Posterior vena cava (tissue), 2 donors: ENCODE data around the gene SLC12A2. TPM values are rescaled to one million over a fixed set of nuclear protein-coding genes. Genes with fewer than 3 reads are reported as not detected.

Experiments used
- DNase-seq: peaks from one replicate; pipeline ENCODE4 v3.0.0-alpha.2; 2020; ENCODE audit warnings: low spot score
- intact Hi-C, 2 donors: fragments of 100-400 bp; cut with DNase I; formaldehyde crosslinking; loops; one replicate each; pipeline versions ENCODE4 v1.14.1 to v1.14.2; 2022 to 2023
- long read RNA-seq, 2 donors: library from polyadenylated mRNA; unstranded; transcript quantifications; one replicate each; pipeline ENCODE4 v2.0.0, GENCODE V29; 2020 to 2021
- total RNA-seq, 2 donors: library from RNA; stranded (reverse); fragmentation: NEBNext Ultra II Directional; extraction: Animal tissue kit (Norgen Biotek cat#: 25700); gene quantifications; one replicate each; pipeline ENCODE4 v1.2.1, GENCODE V29; 2021
- donor health status: DM: yes; HTN: yes; CAD: no.
- donor health status: DM: yes; HTN: yes; CAD: no.

The SLC12A2 gene
- 10 to 100 TPM; 14.4 to 23.0 TPM for total RNA-seq
- long read RNA-seq, donor 1, partial matches to known transcripts, result 4 of 4 reads
- long read RNA-seq, donor 1, other reads (novel, unspliced or antisense), result 0 of 4 reads
- long read RNA-seq, donor 2, partial matches to known transcripts, result 2 of 3 reads
- long read RNA-seq, donor 2, other reads (novel, unspliced or antisense), result 1 of 3 reads

DNA sequence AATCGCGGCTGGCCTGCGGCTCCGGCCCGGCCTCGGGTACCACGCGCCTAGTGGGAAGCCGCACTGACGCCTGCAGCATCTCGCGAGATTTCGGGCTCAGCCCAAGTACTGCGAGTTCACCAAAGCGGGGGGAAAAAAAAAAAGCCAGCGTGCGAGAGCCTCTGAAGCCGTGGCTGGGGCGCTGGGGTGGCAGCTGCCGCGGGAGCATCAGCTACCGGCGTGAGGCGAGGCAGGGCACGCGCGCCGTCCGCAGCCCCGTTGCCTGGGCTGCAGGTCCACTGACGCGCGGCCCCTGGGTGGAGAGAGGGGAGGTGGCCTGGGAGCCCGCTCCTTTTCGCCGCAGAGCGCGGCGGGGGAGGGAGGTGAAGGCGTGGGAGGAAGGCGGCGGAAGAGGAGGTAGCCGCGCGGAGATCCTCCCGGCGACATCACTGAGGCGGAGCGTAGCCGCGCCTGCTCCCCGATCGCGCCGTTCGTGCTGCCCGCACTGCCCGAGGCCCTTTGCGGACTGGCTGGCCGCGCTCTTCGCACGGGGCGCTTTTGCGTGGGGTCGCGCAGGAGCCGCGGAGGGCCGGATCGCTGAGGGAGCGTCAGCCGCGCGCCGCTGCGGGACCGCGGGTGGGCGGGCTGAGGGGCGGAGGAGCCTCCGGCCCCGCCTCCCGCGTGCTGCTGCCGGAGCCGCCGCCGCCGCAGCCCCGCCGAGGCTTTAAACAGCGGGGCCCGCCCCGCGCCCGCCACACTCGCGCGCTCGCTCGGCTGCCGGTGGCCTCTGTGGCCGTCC lies at the start of gene SLC12A2:
Gene SLC12A2 (plus strand): TSS at position 734 of the 778 bp plus-strand sequence. CDS start 189 bp downstream, outside the sequence.
- peak; percentile 98 for DNase-seq
- intact Hi-C loops, result no loop called here

GRCh38 chr5:128035689-128036088 lies 47.9 kb upstream of the SLC12A2 start:
- DNase-seq, result no peak
- intact Hi-C loops, result no loop called here

GRCh38 chr5:128036950-128037349 lies 46.6 kb upstream of the SLC12A2 start:
- no peak for DNase-seq
- intact Hi-C loops, result no loop called here

- intact Hi-C loops, result no loop called here
- DNase-seq, result no peak
These were observed 44.9 kb upstream of the SLC12A2 start for GRCh38 chr5:128038643-128039042.

- no peak for DNase-seq
- intact Hi-C loops, result no loop called here
These were observed 42.6 kb upstream of the SLC12A2 start for GRCh38 chr5:128040927-128041326.

DNA sequence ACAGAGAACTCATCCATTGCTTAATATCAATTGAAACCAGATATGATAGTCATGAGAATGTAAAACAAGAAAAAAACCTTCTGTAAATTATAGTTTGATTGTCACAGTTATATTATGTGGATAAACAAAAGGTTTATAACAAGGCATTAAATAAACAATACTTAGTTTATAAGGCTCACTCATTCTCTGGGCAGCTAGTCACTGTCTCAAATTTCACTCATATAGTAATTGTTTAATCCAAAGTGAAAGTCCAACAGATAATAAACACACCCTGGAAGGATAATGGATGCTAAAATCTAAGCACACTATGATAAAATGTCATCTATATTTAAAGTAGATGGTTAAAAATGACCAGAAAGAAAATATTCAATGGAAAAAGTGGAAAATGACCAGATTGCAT lies 30.8 kb upstream of the SLC12A2 start:
- intact Hi-C loops, result no loop called here
- no peak for DNase-seq

GRCh38 chr5:128053291-128053954 lies 30.1 kb upstream of the SLC12A2 start:
- intact Hi-C loops, result no loop called here
- no peak for DNase-seq

GRCh38 chr5:128060644-128061385 lies 22.8 kb upstream of the SLC12A2 start:
- intact Hi-C loops, result no loop called here
- no peak for DNase-seq

DNA sequence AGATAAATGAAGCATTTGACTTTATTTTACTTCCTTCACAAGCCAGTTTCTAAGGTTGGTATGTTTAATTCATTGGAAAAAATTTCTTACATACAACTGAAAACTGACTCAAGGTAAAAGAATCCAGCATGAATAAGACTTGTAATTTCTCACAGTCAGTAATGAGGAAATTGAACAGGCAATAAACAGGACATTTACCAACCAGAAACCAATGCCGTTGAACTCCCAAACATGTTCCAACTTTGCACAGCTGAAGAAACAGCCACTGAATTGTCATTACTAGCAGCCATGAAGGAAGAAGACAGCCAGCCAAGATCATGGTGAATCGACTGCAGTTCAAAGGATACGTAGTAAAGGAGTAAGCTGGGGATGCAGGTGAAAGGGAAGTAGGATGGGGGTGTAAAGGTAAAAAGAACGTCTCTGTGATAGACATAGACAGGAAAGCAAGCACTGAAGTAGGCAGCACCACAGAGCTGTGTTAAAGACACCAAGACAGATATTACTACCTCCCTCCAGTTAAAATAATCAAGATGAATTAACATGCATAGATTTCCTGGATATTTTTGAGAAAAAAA lies 21.3 kb upstream of the SLC12A2 start:
- intact Hi-C loops, result no loop called here
- DNase-seq, result no peak

DNA sequence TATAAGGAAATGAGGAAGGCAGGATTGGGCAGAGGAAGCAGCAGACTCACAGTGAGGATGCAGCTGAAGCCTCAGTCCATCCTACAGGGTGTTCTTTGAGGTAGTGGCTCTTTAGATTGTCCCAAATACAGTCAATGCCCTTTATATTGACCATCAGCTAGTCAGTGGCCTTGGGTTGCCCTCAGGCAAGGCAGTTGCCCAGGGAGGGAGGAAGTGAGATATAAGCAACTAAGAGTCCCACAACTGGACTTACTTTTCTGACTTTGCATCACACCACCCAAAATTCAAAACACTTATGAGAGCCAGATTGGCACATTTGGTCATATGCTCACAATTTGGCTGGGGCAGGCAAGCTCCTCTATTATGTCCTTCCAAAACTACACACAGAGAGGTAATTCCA lies 9.4 kb upstream of the SLC12A2 start:
- intact Hi-C loops, result no loop called here
- DNase-seq, result no peak

DNA sequence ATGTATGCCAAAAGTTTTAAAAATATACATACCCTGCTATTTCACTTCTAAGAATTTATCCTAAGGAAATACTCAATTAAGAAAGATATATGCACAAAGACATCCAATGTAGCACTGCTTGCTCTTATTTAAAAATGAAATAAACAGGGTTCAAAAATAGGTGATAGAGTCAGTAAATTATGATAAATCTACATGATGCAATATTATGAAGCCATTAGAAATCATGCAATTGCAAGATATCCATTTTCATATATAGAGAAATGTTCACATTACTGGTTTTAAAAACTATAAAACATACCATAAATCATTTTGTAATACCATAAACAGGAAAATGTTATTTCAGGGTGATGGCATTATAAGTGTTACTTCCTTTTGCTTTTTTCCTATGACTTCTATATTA lies 8.6 kb upstream of the SLC12A2 start:
- no peak for DNase-seq
- intact Hi-C loops, result no loop called here

GRCh38 chr5:128077526-128077925 lies 6.0 kb upstream of the SLC12A2 start:
- intact Hi-C loops, result no loop called here
- DNase-seq, result no peak

- no peak for DNase-seq
- intact Hi-C loops, result no loop called here
These were observed 2.3 kb upstream of the SLC12A2 start for GRCh38 chr5:128081111-128081851.

- intact Hi-C loops, result no loop called here
- DNase-seq, result no peak
These were observed 974 bp upstream of the SLC12A2 start for GRCh38 chr5:128082551-128083032.

GRCh38 chr5:128083811-128084227 lies 253 bp downstream of the SLC12A2 start:
- DNase-seq, result peak; percentile 87
- intact Hi-C loops, result no loop called here

DNA sequence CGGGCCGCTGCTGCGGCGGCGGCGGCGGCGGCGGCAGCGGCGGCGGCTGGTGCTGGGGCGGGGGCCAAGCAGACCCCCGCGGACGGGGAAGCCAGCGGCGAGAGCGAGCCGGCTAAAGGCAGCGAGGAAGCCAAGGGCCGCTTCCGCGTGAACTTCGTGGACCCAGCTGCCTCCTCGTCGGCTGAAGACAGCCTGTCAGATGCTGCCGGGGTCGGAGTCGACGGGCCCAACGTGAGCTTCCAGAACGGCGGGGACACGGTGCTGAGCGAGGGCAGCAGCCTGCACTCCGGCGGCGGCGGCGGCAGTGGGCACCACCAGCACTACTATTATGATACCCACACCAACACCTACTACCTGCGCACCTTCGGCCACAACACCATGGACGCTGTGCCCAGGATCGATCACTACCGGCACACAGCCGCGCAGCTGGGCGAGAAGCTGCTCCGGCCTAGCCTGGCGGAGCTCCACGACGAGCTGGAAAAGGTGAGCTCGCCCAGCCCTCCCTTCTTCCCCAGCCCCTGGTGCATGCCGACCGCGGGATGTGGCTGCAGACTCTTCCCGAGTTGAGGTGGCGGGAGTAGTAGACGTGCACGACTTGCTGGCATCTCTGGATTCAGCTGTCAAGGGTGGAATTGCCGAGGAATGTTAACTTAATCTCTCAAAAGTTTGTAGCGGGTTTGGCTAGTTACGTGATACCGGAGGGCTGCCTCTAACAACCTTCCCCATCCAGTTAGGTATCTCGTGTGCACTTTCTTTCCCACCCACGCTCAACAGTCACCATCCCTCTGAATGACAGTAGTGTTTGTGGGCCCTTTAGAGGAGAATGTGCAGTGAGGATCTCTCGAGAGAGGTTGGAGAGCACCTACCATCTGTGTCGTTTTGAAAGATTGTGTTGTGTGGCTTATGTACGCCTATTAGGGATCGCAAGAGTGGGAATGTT lies 932 bp downstream of the SLC12A2 start:
- intact Hi-C loops, result loop anchor here in 1 of 2 donors (5.0 kb wide), 1 partner anchor 688 kb away; no protein-coding TSS in a partner anchor
- DNase-seq, result peak; percentile 84

DNA sequence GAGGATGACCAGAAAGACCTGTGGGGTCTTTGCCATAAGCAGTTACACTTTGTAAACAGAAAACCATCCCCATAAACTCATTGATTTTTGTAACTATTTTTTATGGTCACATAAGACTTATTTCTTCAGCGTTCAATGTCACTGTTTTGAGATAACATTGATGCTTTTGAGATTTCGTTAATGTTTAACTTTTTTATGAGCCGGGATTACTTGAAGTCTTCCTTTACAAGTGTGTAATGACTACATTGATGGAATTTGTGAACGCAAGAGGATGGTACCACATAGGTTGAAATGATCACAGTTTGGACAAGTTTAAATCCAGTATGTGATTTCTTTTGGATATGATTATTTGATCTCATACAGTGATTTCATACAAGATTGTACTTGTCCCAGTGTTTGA lies 1.8 kb downstream of the SLC12A2 start:
- intact Hi-C loops, result loop anchor here in 1 of 2 donors (5.0 kb wide), 1 partner anchor 687 kb away; no protein-coding TSS in a partner anchor
- DNase-seq, result no peak
